ACC112 (cell line): ENCODE data around the gene CLNK.

Experiments used
- H2AFZ ChIP-seq: fragments of 200-600 bp; sonication (generic); one replicate; pipeline ENCODE4 v1.6.0; 2017; ENCODE audit warnings: antibody characterized with exemption, low read length; ENCODE audit not compliant: unreplicated experiment
- H3K27ac ChIP-seq: fragments of 200-600 bp; sonication (generic); 2 replicates; pipeline ENCODE4 v1.5.1; 2014; ENCODE audit warnings: low read depth, mild to moderate bottlenecking, antibody characterized with exemption, low read length, moderate library complexity
- H3K27me3 ChIP-seq: fragments of 200-600 bp; sonication (generic); 2 replicates; pipeline ENCODE4 v1.6.1; 2014; ENCODE audit warnings: mild to moderate bottlenecking, antibody characterized with exemption, low read length, moderate library complexity, mixed read lengths; ENCODE audit not compliant: insufficient read depth
- H3K36me3 ChIP-seq: fragments of 200-600 bp; sonication (generic); 2 replicates; pipeline ENCODE4 v1.6.1; 2016; ENCODE audit warnings: mild to moderate bottlenecking, antibody characterized with exemption, low read length, moderate library complexity, mixed read lengths; ENCODE audit not compliant: insufficient read depth
- H3K4me1 ChIP-seq: fragments of 200-600 bp; sonication (generic); one replicate; pipeline ENCODE4 v1.6.1; 2016; ENCODE audit warnings: low read length, mixed read lengths; ENCODE audit not compliant: insufficient read depth, unreplicated experiment, control insufficient read depth
- H3K4me3 ChIP-seq: fragments of 200-600 bp; sonication (generic); 2 replicates; pipeline ENCODE4 v1.5.1; 2014; ENCODE audit warnings: mild to moderate bottlenecking, low read depth, low read length
- H3K79me2 ChIP-seq: fragments of 200-600 bp; sonication (generic); one replicate; pipeline ENCODE4 v1.6.0; 2016; ENCODE audit warnings: low read length; ENCODE audit not compliant: control insufficient read depth, unreplicated experiment, insufficient read depth

The CLNK gene

GRCh38 chr4:10524196-10524833 lies 160.3 kb downstream of the CLNK start:
- H3K36me3 ChIP-seq, result no peaks in the 10 kb centered on the region
- H3K27ac ChIP-seq, result no peak overlapping the region
- H2AFZ ChIP-seq, result no peak overlapping the region
- H3K4me1 ChIP-seq, result peaks cover 6% of the 10 kb centered on the region
- H3K27me3 ChIP-seq, result no peaks in the 10 kb centered on the region
- H3K4me3 ChIP-seq, result no peak overlapping the region
- no peaks in the 10 kb centered on the region for H3K79me2 ChIP-seq

GRCh38 chr4:10521424-10521823 lies 163.1 kb downstream of the CLNK start:
- Histone ChIP-seq H3K4me1 (no peaks in the 10 kb centered on the region), H3K27ac (no peak overlapping the region), H3K27me3 (no peaks in the 10 kb centered on the region), H3K79me2 (no peaks in the 10 kb centered on the region), H2AFZ (no peak overlapping the region), H3K36me3 (no peaks in the 10 kb centered on the region), H3K4me3 (no peak overlapping the region)

GRCh38 chr4:10509733-10510132 lies 174.8 kb downstream of the CLNK start:
- Histone ChIP-seq H3K4me1 (no peaks in the 10 kb centered on the region), H3K4me3 (no peak overlapping the region), H3K36me3 (no peaks in the 10 kb centered on the region), H2AFZ (no peak overlapping the region), H3K27ac (no peak overlapping the region), H3K27me3 (peaks cover 6% of the 10 kb centered on the region; the same call in 1 of the 2 replicates), H3K79me2 (no peaks in the 10 kb centered on the region)

GRCh38 chr4:10506077-10506476 lies 178.5 kb downstream of the CLNK start:
- Histone ChIP-seq H2AFZ (no peak overlapping the region), H3K4me3 (no peak overlapping the region), H3K36me3 (no peaks in the 10 kb centered on the region), H3K27ac (no peak overlapping the region), H3K27me3 (peaks cover 6% of the 10 kb centered on the region; the same call in 1 of the 2 replicates), H3K4me1 (no peaks in the 10 kb centered on the region), H3K79me2 (no peaks in the 10 kb centered on the region)

- H3K4me1 ChIP-seq, result no peaks in the 10 kb centered on the region
- peaks cover 18% of the 10 kb centered on the region; the same call in 1 of the 2 replicates for H3K27me3 ChIP-seq
- H2AFZ ChIP-seq, result no peak overlapping the region
- no peak overlapping the region for H3K4me3 ChIP-seq
- no peaks in the 10 kb centered on the region for H3K36me3 ChIP-seq
- no peak overlapping the region for H3K27ac ChIP-seq
- no peaks in the 10 kb centered on the region for H3K79me2 ChIP-seq
Observed at GRCh38 chr4:10504570-10505179, 179.9 kb downstream of the CLNK start.

DNA sequence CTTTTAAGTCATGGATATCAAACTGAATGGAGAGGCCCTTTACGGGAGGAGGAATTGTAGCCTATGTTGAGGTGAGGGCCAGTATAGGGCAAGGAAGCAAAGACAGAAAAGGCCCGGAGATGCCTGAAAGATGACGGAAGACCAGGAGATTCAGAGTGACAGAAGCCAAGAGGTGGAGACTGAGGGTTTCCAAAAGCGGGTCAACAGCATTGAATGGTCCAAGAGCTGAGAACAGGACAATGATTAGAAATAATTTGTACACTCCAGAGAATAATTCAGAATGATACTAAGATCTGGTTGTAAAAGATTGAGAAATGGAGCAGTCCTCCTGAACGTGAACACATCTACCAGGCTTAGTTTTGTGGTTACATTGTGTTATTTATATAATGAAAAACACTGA lies 181.9 kb downstream of the CLNK start:
- H3K27me3 ChIP-seq, result peaks cover 23% of the 10 kb centered on the region; the same call in 1 of the 2 replicates
- H3K36me3 ChIP-seq, result no peaks in the 10 kb centered on the region
- no peak overlapping the region for H2AFZ ChIP-seq
- no peak overlapping the region for H3K27ac ChIP-seq
- H3K4me3 ChIP-seq, result no peak overlapping the region
- no peaks in the 10 kb centered on the region for H3K79me2 ChIP-seq
- H3K4me1 ChIP-seq, result no peaks in the 10 kb centered on the region

DNA sequence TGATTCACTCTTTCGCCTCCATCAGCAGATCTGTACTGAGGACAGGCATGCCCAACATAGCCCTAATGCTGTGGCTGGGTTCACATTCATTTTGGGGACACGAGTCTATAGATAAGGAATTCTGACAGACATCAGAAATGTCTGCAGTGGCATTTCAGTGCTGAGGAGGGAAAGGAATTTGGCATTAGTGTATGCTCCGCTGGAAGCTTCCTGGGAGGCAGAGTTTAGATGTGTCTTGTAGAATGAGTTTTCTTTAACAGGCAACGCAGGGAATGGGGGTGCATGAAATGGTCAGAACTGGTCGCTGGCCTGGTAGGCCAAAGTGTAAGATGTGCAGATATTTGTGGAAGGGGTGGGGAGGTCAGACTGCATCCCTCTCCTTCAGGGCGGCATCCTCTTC lies 183.8 kb downstream of the CLNK start:
- peaks cover 23% of the 10 kb centered on the region; the same call in 1 of the 2 replicates for H3K27me3 ChIP-seq
- no peaks in the 10 kb centered on the region for H3K4me1 ChIP-seq
- no peaks in the 10 kb centered on the region for H3K36me3 ChIP-seq
- no peak overlapping the region for H2AFZ ChIP-seq
- H3K27ac ChIP-seq, result no peak overlapping the region
- H3K79me2 ChIP-seq, result no peaks in the 10 kb centered on the region
- H3K4me3 ChIP-seq, result no peak overlapping the region

DNA sequence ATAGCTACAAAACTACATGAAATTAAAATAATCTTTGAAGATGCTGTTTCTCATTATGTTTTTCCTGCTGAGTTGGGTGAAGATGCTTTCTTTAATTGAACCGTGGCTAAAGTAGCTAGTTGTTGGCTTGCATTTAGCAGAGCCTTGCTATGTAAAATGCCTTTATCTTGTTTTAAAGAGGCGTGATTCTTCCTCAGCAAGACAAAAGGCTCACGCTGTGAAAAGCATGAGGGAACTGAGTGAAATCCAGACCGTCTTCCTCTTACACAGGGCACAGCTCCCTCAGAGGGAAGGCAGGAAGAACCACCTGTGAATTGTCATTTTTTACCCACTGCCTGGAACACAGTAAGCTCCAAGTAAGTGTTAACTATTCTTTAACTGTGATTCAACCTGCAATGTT lies 188.4 kb downstream of the CLNK start:
- H3K27ac ChIP-seq, result no peak overlapping the region
- no peaks in the 10 kb centered on the region for H3K79me2 ChIP-seq
- no peaks in the 10 kb centered on the region for H3K36me3 ChIP-seq
- H3K4me1 ChIP-seq, result no peaks in the 10 kb centered on the region
- H3K27me3 ChIP-seq, result peaks cover 28% of the 10 kb centered on the region; the same call in 1 of the 2 replicates
- no peak overlapping the region for H3K4me3 ChIP-seq
- H2AFZ ChIP-seq, result no peak overlapping the region

DNA sequence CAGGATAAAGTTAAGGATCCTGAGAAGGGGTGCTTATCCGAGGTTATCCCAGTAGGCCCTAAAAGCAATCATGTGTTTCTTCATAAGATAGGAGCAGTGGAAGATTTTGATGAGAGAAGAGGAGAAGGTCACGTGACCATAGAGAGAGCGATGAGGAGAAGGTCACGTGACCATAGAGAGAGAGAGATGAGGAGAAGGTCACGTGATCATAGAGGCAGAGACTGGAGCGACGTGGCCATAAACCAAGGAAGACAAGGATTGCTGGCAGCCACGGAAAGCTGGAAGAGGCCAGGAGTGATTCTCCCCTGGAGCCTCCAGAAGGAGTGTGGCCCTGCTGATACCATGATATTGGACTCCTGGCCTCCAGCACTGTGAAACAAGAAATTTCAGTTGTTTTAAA lies 188.9 kb downstream of the CLNK start:
- H3K27ac ChIP-seq, result no peak overlapping the region
- H3K4me1 ChIP-seq, result no peaks in the 10 kb centered on the region
- peaks cover 24% of the 10 kb centered on the region; the same call in 1 of the 2 replicates for H3K27me3 ChIP-seq
- H3K36me3 ChIP-seq, result no peaks in the 10 kb centered on the region
- no peak overlapping the region for H3K4me3 ChIP-seq
- no peak overlapping the region for H2AFZ ChIP-seq
- H3K79me2 ChIP-seq, result no peaks in the 10 kb centered on the region

- H3K4me3 ChIP-seq, result no peak overlapping the region
- H2AFZ ChIP-seq, result no peak overlapping the region
- no peak overlapping the region for H3K27ac ChIP-seq
- no peaks in the 10 kb centered on the region for H3K36me3 ChIP-seq
- no peaks in the 10 kb centered on the region for H3K79me2 ChIP-seq
- H3K4me1 ChIP-seq, result no peaks in the 10 kb centered on the region
- peaks cover 28% of the 10 kb centered on the region; the same call in 1 of the 2 replicates for H3K27me3 ChIP-seq
Observed at GRCh38 chr4:10492464-10492863, 192.1 kb downstream of the CLNK start.

DNA sequence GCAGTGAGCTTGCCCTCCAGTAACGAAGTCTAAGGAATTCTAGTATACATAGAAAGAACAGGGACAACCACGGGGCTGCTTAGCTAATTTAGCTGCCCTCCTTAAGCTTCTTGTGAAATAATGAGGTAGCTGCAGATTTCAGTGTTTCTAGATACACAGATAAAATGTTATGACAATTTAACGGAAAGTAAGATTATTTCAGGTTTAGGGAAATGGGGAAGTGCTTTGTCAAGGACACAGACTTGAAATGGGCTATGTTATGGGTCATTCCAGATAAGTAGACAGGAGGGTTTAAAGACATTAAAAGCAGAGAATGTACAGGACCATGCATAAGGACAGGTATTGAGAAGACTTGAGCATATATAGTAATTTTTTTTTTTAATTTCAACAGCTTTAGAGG lies 193.2 kb downstream of the CLNK start:
- H3K36me3 ChIP-seq, result no peaks in the 10 kb centered on the region
- no peaks in the 10 kb centered on the region for H3K4me1 ChIP-seq
- H3K79me2 ChIP-seq, result no peaks in the 10 kb centered on the region
- no peak overlapping the region for H3K4me3 ChIP-seq
- H3K27ac ChIP-seq, result no peak overlapping the region
- peaks cover 28% of the 10 kb centered on the region; the same call in 1 of the 2 replicates for H3K27me3 ChIP-seq
- H2AFZ ChIP-seq, result no peak overlapping the region
